Stimulated activated CD8-positive, alpha-beta memory T cell treated with anti-CD3 and anti-CD28 coated beads, Interleukin-12 subunit alpha, Interleukin-12 subunit beta, amount 100 ng/mL, for 24 hours (primary cell): Measurements from ENCODE around the gene EIF4ENIF1.
A peak's percentile ranks its signal among the peaks of the same experiment; 100 is the strongest.
"Not testable (repeated sequence)": the region's sequence is repeated elsewhere in the genome, so short reads cannot be mapped to it uniquely, and the experiment has no call there.

Source experiments
- DNase-seq: peaks from one replicate; pipeline ENCODE4 v3.0.0-alpha.2; 2020; ENCODE audit errors: extremely low read depth

The EIF4ENIF1 gene

GRCh38 chr22:31495343-31495742, 5.7 kb upstream of the EIF4ENIF1 start:
- DNase-seq: no peak

- DNase-seq: not testable (repeated sequence)
Observed at GRCh38 chr22:31493355-31493754, 3.7 kb upstream of the EIF4ENIF1 start.

DNA sequence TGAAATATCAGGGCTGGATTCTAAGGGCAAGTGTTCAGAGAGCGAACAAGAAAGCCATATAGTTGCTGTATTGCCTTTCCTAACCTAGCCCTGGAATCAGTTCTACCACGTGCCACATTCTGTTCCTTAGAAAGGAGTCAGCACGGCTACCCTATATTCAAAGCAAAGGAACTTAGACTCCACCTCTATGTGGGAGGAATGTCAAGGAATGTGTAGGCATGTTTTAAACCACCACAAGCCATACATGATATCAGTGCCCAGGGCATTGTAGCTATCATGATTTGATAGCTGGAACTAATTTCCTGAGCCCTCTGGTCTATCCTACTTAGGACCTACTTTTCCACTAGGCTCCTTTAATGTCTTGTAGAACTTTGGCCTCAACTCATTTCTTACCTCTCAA, 2.5 kb upstream of the EIF4ENIF1 start:
- no peak for DNase-seq

- DNase-seq: no peak
Observed at GRCh38 chr22:31491218-31491962, 1.7 kb upstream of the EIF4ENIF1 start.

DNA sequence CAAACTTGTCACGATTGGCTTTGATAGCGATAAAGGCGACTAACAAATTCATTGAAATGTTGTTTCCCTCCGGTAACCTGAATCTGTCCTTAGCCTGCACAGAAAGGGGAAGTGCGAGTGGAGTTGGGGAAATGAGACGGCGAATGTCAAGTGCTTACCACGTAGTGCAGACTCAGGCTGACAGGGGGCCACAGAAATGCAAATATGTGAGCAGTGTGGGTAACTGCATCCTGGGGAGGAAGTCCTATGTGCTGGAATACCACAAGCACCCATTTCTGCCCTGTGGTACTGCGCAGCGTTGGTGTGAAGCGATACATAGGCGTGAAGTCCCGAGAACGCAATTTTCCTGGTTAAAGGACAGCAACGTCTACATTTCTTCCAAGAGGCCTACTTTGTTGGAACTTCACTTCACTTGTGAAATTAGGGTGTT, 869 bp upstream of the EIF4ENIF1 start:
- peak; percentile 16 for DNase-seq

DNA sequence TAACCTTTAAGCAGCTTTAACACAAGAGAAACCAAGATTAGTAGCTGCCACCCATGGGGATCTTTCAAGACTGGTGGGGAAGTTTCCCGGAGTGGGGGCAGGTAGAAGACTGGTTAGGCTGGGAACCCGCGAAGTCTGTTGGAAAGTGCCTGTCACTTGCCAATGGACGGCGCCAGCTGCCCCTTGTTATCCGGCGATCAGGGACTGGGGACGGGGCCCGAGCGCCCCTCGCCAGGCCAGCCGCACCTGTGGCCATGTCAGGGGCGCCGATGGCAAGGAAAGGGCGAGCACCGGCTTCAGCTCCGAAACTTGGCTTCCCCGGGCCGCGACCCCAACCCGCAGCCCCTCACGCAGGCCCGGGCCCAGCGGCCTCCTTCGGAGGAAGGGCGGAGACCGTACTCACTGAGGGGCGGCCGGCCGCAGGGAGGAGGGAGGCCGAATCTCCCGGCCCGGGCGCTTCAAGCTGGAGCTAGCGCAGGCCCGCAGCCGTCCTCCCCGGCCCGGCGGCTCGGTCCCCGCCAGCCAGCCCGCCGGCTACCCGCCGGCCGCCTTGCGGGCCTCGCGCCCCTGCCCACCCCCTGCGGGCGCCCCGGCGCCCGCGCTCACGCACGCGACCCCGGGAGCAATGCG, 539 bp downstream of the EIF4ENIF1 start:
- DNase-seq: no peak

DNA sequence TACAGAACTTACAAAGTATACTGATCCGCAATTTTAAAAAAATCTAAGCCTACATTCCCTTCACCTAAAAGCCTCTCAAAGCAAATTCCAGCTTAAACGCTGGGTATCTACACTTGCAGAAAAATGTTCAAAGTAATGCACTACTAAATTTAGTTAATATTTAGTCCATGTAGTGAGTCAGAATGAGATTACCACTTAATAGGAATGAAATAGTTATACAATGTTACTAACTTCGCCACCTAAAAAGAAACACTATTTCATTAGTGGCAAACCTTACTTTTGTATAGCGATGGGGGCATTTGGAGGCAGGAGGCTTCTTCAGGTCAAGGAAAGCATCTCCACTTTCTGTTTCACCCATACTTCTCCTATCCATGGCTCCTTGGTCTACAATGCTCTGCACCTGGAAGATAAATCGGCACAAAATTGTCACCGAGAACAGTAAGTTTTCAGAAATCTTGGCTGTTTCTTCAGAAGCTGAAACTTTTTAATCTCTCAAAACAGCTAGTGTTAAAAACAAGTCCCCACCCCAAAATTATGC, 1.2 kb downstream of the EIF4ENIF1 start:
- DNase-seq: no peak

GRCh38 chr22:31486951-31487350, 2.7 kb downstream of the EIF4ENIF1 start:
- no peak for DNase-seq

DNA sequence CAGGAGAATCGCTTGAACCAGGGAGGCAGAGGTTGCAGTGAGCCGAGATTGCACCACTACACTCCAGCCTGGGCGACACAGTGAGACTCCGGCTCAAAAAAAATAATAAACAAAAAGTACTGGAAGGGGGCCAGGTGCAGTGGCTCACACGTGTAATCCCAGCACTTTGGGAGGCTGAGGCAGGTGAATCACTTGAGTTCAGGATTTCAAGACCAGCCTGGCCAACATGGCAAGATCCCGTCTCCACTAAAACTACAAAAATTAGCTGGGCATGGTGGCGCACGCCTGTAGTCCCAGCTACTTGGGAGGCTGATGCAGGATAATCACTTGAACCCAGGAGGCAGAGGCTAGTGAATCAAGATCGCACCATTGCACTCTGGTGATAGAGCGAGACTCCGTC, 3.3 kb downstream of the EIF4ENIF1 start:
- not testable (repeated sequence) for DNase-seq

DNA sequence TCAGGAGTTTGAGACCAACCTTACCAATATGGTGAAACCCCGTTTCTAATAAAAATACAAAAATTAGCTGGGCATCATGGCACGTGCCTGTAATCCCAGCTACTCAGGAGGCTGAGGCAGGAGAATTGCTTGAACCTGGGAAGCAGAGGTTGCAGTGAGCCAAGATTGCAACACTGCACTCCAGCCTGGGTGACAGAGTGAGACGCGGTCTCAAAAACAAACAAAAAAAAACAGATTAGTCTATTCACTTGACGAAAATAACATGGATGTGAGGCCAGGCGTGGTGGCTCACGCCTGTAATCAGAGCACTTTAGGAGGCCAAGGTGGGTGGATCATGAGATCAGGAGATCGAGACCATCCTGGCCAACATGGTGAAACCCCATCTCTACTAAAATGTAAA, 7.2 kb downstream of the EIF4ENIF1 start:
- not testable (repeated sequence) for DNase-seq

DNA sequence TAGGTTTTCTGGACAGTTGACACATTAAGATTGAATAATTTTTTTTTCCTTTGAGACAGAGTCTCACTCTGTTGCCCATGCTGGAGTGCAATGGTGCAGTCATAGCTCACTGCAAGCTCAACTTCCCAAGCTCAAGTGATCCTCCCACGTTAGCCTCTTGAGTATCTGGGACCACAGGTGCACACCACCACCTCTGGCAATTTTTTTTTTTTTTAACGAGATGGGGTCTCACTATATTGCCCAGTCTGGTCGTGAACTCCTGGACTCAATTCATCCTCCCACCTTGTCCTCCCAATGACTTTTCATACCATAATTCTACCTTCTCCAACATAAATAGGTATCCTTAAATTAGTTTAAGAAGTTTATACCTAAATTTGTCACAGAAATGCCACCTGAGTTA, 8.5 kb downstream of the EIF4ENIF1 start:
- no peak for DNase-seq

DNA sequence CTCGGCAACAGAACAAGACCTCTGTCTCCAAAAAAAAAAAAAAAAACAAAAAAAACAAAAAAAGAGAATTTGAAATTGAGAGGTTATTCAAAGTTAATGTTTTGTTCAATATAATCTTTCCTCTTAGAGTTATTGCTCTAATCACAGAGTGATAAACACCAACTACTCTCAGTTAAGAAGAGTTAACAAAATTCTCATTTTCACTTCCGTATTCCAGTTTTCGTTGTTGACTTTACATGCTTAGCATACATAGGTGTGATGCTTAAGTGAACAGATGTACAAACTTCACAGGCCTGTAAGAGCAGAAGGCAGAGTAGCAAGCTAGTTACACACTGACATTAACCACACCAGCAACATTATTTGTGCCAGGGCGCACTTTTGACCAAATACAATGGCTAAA, 12.3 kb downstream of the EIF4ENIF1 start:
- DNase-seq: no peak

DNA sequence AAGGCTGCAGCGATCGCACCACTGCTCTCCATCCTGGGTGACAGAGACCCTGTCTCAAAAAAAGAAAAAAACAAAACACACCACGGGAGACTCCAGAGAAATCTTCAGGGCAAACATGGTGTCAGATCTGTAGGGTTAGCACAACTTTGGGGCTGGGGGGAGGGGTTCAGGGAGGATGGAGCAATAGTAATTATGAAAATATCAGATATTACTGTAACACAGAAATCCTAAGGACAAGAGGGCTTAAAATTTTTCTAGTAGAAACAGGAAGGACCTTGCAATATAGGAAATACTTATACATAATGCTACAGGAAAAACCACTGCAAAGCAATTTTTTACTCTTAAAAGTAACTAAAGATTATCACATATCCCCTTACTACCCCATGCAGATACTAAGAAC, 13.8 kb downstream of the EIF4ENIF1 start:
- no peak for DNase-seq

DNA sequence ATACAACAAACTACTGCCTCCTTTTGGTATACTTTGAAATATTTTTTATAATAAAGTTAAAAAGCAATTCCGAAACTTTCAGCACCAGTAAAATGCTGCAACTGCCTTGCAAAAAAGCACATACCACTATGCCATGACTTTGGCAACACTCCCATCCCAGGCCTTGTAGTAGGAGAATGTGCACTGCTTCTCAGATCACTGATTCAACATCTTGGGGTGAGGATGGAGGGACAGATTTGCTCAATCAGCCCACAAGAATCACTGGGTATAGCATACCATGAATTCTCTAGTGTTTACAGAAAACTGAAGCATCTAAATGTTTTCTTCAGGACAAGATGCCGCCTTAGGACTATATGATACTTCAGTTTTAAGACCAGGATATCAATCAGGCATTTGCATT, 14.9 kb downstream of the EIF4ENIF1 start:
- DNase-seq: no peak

GRCh38 chr22:31465307-31465706, 24.3 kb downstream of the EIF4ENIF1 start:
- DNase-seq: no peak

DNA sequence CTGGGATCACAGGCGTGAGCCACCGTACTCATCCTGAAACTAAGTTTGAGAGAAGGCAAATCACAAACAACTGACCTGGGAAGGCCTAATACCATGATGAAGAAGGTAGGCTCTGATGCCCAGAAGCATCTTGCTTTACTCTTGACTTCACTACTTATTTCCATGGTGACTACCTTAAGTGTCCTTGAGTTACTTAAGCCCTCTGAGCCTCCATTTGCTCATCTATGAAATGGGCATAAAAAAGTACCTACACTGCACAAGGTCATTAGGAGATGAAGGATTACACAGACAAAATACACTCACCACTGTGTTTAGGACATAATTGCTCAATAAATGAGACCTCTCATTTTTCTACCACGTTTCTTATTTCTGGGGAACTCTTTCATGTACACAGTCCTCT, 27.9 kb downstream of the EIF4ENIF1 start:
- DNase-seq: no peak

GRCh38 chr22:31451709-31452571, 37.7 kb downstream of the EIF4ENIF1 start:
- DNase-seq: no peak

GRCh38 chr22:31449506-31449905, 40.1 kb downstream of the EIF4ENIF1 start:
- no peak for DNase-seq

GRCh38 chr22:31448382-31448781, 41.3 kb downstream of the EIF4ENIF1 start:
- no peak for DNase-seq

- DNase-seq: no peak
Observed at GRCh38 chr22:31447337-31447736, 42.3 kb downstream of the EIF4ENIF1 start.

DNA sequence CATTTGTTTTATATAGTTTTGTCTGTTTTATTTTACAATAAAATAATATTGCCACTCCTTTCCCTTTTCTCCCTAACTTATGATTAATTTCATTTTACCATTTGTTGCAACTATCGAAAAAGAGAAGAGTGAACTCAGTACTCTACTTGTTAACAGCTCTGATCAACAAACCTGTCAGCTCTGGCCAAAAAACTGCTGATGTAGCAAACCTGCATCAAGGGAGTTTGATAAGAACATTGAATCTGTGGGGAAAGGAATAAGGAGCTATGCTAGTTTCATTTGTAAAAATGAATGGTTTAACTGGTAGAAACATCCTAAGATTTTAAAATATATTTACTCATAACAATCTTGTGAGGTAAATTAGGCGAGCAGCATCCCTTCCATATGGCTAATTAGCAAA, 42.9 kb downstream of the EIF4ENIF1 start:
- no peak for DNase-seq

DNA sequence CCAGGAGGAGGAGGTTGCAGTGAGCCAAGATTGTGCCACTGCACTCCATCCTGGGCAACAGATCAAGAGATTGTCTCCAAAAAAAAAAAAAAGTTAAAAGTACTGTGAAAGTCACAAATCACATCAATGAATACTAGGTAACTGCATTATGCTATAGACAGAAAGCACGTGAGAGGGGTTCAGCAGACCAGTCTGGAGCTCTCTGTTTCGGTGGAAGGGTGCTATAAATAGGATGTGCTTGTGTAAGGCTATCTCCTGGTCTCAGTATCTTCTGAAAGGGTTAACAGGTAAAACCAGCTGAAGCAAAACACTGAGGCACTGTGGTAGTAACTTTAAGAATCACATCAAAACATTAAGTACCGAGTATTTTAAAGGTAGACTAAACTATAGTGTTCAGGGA, 43.4 kb downstream of the EIF4ENIF1 start:
- DNase-seq: no peak
